Hepatocyte (in vitro differentiated cells): ENCODE data around the gene CTDSPL2. TPM values are rescaled to one million over a fixed set of nuclear protein-coding genes. Genes with fewer than 3 reads are reported as not detected.

Experiments
- DNase-seq: peaks from one replicate; pipeline ENCODE4 v3.0.0-alpha.2; 2016; ENCODE audit warnings: low spot score
- H2AFZ ChIP-seq: fragments of 200-600 bp; sonication (generic); 2 replicates; pipeline ENCODE4 v1.6.0; 2016; ENCODE audit warnings: antibody characterized with exemption, mild to moderate bottlenecking
- H3K27ac ChIP-seq: fragments of 200-600 bp; sonication (generic); 2 replicates; pipeline ENCODE4 v1.5.1; 2016; ENCODE audit warnings: mild to moderate bottlenecking
- H3K27me3 ChIP-seq: fragments of 200-600 bp; sonication (generic); 2 replicates; pipeline ENCODE4 v1.6.1; 2016
- H3K36me3 ChIP-seq: fragments of 200-600 bp; sonication (generic); replicated peaks from 2 replicates; pipeline ENCODE4 v1.5.1; 2016; ENCODE audit warnings: low read depth; ENCODE audit not compliant: insufficient read depth
- H3K4me1 ChIP-seq: fragments of 200-600 bp; sonication (generic); 2 replicates; pipeline ENCODE4 v1.5.1; 2016; ENCODE audit warnings: mild to moderate bottlenecking, moderate library complexity; ENCODE audit not compliant: insufficient read depth
- H3K4me2 ChIP-seq: fragments of 200-600 bp; sonication (generic); 2 replicates; pipeline ENCODE4 v1.6.0; 2016
- H3K4me3 ChIP-seq: fragments of 200-600 bp; sonication (generic); 2 replicates; pipeline ENCODE4 v1.5.1; 2016; ENCODE audit warnings: mild to moderate bottlenecking
- H3K79me2 ChIP-seq: fragments of 200-600 bp; sonication (generic); 2 replicates; pipeline ENCODE4 v1.6.0; 2017; ENCODE audit warnings: mild to moderate bottlenecking
- H3K9me2 ChIP-seq: fragments of 200-600 bp; sonication (generic); replicated peaks from 2 replicates; pipeline ENCODE4 v1.6.0; 2017; ENCODE audit warnings: mild to moderate bottlenecking; ENCODE audit not compliant: insufficient read depth
- H3K9me3 ChIP-seq: fragments of 200-600 bp; sonication (generic); 2 replicates; pipeline ENCODE4 v1.5.1; 2016; ENCODE audit warnings: low read depth, mild to moderate bottlenecking
- H4K20me1 ChIP-seq: fragments of 200-600 bp; sonication (generic); 2 replicates; pipeline ENCODE4 v1.6.0; 2016; ENCODE audit warnings: mild to moderate bottlenecking; ENCODE audit not compliant: insufficient read depth, poor library complexity, severe bottlenecking
- EZH2 ChIP-seq: fragments of 200-600 bp; sonication (generic); IDR thresholded peaks from 2 replicates; pipeline ENCODE4 v1.6.1; 2016; ENCODE audit warnings: antibody characterized with exemption, mild to moderate bottlenecking, borderline replicate concordance
- EZH2phosphoT487 ChIP-seq: fragments of 200-600 bp; sonication (generic); IDR thresholded peaks from one replicate; pipeline ENCODE4 v1.6.1; 2018; ENCODE audit warnings: antibody characterized with exemption, mild to moderate bottlenecking, low read depth, moderate library complexity; ENCODE audit not compliant: unreplicated experiment, severe bottlenecking
- WGBS: methylation state at CpG from one replicate; pipeline ENCODE4 v1.1.6; 2016; ENCODE audit warnings: low lambda C conversion rate; ENCODE audit errors: missing lambda C conversion rate; 5-methylcytosine and 5-hydroxymethylcytosine counted together
- polyA plus RNA-seq: library from polyadenylated mRNA; unstranded; fragments of >200 nt; fragmentation: Nextera tagmentation; extraction: Ambion mirVana; gene quantifications from 2 replicates; pipeline ENCODE4 v1.2.1, GENCODE V29; 2016
- total RNA-seq: library from RNA; depleted of rRNA; stranded (reverse); fragments of >200 nt; gene quantifications from 2 replicates; pipeline ENCODE4 v1.2.3, GENCODE V29; 2014
- TF ChIP-seq, protein P1 (sequence below): fragments of 200-600 bp; sonication (generic); IDR thresholded peaks from 2 replicates; pipeline ENCODE4 v1.5.1; 2016; ENCODE audit warnings: antibody characterized with exemption, mild to moderate bottlenecking; ENCODE audit not compliant: poor library complexity

Gene CTDSPL2
- total and polyA plus RNA-seq, 2 experiments from 2014 or later, result 9.6 to 52.0 TPM

DNA sequence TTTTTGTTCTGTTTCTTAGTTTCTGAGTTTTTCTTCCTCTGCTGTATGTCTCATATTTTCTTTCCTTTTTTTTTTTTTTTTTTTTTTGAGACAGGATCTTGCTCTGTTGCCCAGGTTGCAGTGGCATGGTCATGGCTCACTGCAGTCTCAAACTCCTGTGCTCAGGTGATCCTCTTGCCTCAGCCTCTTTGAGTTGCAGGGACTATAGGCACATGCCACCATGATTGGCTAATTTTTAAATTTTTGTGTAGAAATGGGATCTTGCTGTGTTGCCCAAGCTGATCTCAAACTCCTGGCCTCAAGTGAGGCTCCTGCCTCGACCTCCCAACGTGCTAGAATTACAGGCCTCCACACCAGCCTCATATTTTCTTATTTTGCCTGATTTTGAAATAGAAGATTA lies 51.9 kb downstream of the CTDSPL2 start:
- 100% methylated on average over 2 of the region's 2 CpGs for WGBS
- TF ChIP-seq, protein P1, sequence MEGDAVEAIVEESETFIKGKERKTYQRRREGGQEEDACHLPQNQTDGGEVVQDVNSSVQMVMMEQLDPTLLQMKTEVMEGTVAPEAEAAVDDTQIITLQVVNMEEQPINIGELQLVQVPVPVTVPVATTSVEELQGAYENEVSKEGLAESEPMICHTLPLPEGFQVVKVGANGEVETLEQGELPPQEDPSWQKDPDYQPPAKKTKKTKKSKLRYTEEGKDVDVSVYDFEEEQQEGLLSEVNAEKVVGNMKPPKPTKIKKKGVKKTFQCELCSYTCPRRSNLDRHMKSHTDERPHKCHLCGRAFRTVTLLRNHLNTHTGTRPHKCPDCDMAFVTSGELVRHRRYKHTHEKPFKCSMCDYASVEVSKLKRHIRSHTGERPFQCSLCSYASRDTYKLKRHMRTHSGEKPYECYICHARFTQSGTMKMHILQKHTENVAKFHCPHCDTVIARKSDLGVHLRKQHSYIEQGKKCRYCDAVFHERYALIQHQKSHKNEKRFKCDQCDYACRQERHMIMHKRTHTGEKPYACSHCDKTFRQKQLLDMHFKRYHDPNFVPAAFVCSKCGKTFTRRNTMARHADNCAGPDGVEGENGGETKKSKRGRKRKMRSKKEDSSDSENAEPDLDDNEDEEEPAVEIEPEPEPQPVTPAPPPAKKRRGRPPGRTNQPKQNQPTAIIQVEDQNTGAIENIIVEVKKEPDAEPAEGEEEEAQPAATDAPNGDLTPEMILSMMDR, result no peak
- TF ChIP-seq EZH2phosphoT487, result no peak
- no peak for TF ChIP-seq EZH2
- H2AFZ ChIP-seq, result no peak overlapping the region
- H4K20me1 ChIP-seq, result no peaks in the 10 kb centered on the region
- no peaks in the 10 kb centered on the region for H3K9me3 ChIP-seq
- no peaks in the 10 kb centered on the region for H3K4me1 ChIP-seq
- H3K4me3 ChIP-seq, result no peak overlapping the region
- no peak overlapping the region for H3K27ac ChIP-seq
- no peaks in the 10 kb centered on the region for H3K9me2 ChIP-seq
- H3K27me3 ChIP-seq, result no peaks in the 10 kb centered on the region
- no peak for DNase-seq
- no peak overlapping the region for H3K4me2 ChIP-seq
- peaks cover 77% of the 10 kb centered on the region for H3K79me2 ChIP-seq
- no peaks in the 10 kb centered on the region for H3K36me3 ChIP-seq

DNA sequence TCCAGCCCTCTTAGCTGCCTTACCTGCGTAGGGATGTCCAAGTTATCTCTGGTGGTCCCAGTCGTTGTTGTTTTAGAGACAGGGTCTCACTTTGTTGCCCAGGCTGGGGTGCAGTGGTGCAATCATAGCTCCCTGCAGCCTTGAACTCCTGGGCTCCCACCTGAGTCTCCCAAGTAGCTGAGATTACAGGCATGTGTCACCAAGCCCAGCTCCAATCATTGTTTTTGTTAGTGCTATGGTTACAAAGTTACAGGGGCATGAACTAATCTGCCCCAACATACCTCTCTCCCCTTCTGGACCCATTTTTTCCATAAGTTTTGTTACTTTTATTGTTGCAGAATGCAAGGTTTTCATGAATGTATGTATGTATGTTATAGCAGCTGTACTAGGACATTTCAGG lies 54.7 kb downstream of the CTDSPL2 start:
- Histone ChIP-seq H3K4me1 (no peaks in the 10 kb centered on the region), H3K9me2 (no peaks in the 10 kb centered on the region), H2AFZ (no peak overlapping the region), H3K79me2 (peaks cover 61% of the 10 kb centered on the region), H4K20me1 (no peaks in the 10 kb centered on the region), H3K27ac (no peak overlapping the region), H3K4me3 (no peak overlapping the region), H3K36me3 (no peaks in the 10 kb centered on the region), H3K4me2 (no peak overlapping the region), H3K9me3 (no peaks in the 10 kb centered on the region), H3K27me3 (no peaks in the 10 kb centered on the region)
- DNase-seq, result no peak
- 89% methylated on average over 2 of the region's 2 CpGs for WGBS
- TF ChIP-seq EZH2 (no peak), EZH2phosphoT487 (no peak)
- TF ChIP-seq, protein P1, result no peak

DNA sequence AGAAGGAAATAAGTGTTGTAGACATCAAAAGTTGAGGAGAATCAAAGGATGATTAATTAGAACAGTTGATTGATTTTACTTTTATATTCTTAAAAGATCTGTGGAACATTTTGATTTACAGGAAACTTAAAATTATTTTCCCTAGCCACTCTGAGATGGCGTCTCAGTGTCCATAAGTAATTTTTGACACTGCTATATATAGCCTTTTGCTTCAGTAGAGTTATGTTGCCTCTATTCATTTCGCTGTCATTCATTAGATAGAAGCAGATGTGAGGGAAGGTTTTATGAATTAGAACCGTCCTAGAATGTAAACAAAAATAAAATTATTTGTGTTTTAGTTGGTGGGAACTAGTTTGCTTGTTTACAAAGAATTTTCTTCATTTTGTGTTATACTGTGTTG lies 58.5 kb downstream of the CTDSPL2 start:
- no peaks in the 10 kb centered on the region for H3K9me3 ChIP-seq
- DNase-seq, result no peak
- no peak overlapping the region for H3K27ac ChIP-seq
- no peaks in the 10 kb centered on the region for H3K9me2 ChIP-seq
- no peak for TF ChIP-seq EZH2phosphoT487
- no peak for TF ChIP-seq EZH2
- TF ChIP-seq, protein P1, result no peak
- H3K4me3 ChIP-seq, result no peak overlapping the region
- H3K27me3 ChIP-seq, result no peaks in the 10 kb centered on the region
- H2AFZ ChIP-seq, result no peak overlapping the region
- H3K4me1 ChIP-seq, result no peaks in the 10 kb centered on the region
- no peaks in the 10 kb centered on the region for H3K36me3 ChIP-seq
- H4K20me1 ChIP-seq, result no peaks in the 10 kb centered on the region
- no peak overlapping the region for H3K4me2 ChIP-seq
- peaks cover 32% of the 10 kb centered on the region for H3K79me2 ChIP-seq
- WGBS, result 80% methylated on average over 3 of the region's 3 CpGs

DNA sequence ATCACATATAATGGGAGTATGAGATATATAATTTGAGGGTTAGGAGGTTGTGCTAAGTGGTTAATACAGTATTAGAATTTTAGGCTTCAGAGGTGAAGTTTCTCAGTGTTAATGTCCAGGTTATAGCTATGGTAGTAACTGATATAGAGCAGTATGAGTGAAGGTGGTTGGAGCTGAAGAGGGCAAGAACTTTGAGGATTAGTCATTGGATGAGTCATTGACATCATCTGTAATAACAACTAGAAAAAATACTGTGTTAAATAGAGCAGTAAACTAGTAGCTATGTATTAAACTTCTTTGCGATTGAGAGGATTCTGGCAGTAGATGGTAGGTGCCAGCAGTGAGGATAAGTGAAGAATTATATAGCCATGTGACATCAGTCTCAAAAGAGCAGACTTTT lies 62.0 kb downstream of the CTDSPL2 start:
- TF ChIP-seq, protein P1, result no peak
- TF ChIP-seq EZH2, result no peak
- no peak for TF ChIP-seq EZH2phosphoT487
- Histone ChIP-seq H3K79me2 (peaks cover 4% of the 10 kb centered on the region), H4K20me1 (no peaks in the 10 kb centered on the region), H3K4me3 (no peak overlapping the region), H3K27ac (no peak overlapping the region), H3K4me2 (no peak overlapping the region), H3K9me3 (no peaks in the 10 kb centered on the region), H3K4me1 (no peaks in the 10 kb centered on the region), H3K27me3 (no peaks in the 10 kb centered on the region), H3K9me2 (no peaks in the 10 kb centered on the region), H3K36me3 (no peaks in the 10 kb centered on the region), H2AFZ (no peak overlapping the region)
- 100% methylated on average over 1 of the region's 1 CpG for WGBS
- no peak for DNase-seq
